ENCODE results near the gene ANAPC7.
"Not testable (repeated sequence)": the region's sequence is repeated elsewhere in the genome, so short reads cannot be mapped to it uniquely, and the experiment has no call there.

ANAPC7 gene

DNA sequence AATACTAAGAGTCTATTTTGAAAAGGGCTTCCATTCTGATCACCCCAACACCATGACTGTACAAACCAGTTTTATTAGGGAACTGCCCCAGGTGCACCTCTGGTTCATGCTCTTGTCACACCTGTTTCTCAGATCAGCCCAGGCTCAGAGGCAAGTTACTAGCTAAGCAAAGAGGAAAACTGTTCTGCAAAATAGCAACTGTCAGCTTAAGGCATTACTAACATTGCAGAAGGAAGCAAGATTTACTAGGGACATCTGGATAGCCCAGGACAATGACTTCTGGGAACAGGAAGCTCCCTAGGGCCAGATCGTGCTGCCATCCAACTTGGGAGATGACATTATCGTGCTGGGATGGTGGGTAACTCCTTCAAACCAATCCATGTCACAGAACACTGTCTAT lies 30.1 kb downstream of the ANAPC7 start:
- no peak for DNase-seq

GRCh38 chr12:110373025-110373424 lies 30.5 kb downstream of the ANAPC7 start:
- DNase-seq = no peak

DNA sequence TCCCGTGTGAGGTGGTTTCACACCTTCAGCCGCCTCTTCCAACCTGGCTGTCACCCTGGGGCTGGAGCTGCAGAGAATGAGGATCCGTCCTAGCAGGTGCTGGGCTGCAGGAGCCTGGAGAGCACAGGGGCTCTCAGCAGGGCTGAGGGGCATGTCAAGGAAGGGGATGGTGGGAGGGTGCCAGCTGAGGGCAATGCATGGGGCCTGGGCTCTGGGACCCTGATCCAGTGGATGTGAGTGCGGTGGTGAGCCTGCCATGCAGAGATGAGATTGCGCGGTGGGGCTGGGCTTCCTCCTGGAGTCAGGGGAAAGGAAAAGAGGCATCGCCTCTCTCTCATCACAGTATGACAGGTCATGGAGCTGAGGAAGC lies 31.5 kb downstream of the ANAPC7 start:
- DNase-seq = no peak

GRCh38 chr12:110371408-110372055 lies 32.0 kb downstream of the ANAPC7 start:
- DNase-seq = no peak

GRCh38 chr12:110370732-110371231 lies 32.7 kb downstream of the ANAPC7 start:
- no peak for DNase-seq

- DNase-seq = no peak
These were observed 33.5 kb downstream of the ANAPC7 start for GRCh38 chr12:110369992-110370391.

DNA sequence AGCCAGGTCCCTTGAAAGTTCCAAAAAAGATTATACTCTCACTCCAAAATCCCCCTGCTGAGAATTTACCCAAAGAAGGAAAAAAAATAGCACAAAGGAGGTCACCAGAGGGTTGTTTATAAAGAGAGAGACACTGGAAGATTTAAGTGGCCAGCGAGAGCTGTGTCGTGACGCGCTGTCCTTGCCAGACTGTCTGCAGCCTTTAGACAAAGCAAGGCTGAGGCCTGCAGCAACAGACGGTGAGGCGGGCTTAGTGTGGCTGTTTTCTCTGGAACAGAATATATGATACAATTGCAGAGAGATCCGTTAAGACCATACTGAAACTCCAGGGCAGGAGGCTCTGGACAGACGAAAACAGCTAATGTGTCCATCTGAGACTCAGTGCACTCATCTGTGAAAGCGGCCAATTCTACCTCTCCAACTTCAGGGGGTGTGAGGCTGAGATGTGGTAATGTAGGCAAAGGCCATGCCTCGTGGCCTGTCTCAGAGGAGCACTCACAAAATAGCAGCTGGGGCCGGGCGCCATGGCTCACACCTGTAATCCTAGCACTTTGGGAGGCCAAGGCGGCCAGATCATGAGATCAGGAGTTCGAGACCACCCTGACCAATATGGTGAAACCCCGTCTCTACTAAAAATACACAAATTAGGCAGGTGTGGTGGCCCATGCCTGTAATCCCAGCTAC lies 36.2 kb downstream of the ANAPC7 start:
- DNase-seq = no peak

GRCh38 chr12:110366321-110367142 lies 37.0 kb downstream of the ANAPC7 start:
- no peak for DNase-seq

DNA sequence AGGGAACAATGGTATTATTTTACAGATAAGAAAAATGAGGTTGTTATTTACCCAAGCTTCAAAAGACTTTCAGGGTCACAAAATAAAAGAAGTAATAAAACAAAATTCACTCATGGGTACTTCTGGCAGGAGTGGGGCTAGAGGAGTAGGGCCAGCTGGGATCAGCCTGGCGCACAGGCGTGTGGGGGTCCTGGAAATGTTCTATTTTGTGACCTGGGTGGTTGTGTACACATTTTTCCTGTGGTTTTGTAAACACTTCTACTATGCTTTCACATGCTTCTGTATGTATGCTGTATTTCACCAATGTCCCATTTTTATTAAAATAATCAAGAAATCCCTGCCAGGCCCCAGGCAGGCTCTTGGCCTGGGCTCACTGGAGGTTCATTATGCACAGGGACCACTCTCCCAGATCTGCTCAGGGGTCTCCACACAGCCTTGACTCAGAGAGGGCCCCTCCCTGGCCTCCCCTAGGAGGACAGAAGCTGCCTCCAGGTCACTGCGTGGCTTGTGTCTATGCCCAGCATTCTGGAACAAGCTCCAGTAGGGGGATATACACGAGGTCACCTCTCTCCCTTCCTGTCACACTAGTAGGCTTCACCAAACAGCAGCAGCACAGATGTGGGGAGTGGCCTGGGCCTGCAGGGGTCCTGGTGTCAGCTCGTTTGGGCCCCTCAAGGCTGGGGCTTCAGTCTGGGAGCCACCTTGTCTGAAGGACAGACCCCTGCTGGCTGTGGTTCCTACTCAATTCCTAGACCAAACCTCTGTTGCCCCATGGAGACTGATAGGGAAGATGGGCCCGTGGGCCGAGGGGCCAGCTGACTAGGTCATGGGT lies 37.8 kb downstream of the ANAPC7 start:
- DNase-seq = no peak

DNA sequence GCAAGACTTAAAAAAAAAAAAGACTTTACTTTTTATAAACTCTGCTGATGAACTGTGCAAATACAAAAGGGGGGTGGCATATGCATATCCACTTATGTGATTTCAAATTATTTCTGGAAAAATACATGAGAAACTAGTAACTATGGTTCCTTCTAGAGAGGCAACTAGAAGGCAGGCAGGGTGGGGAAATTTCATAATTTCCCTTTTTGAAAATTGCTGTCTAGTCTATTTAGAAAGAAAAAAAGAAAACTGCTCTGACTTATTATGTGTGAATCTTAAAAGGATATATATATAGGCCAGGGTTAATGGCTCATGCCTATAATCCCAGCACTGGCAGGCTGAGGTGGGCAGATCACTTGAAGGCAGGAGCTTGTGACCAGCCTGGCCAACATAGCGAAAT lies 42.3 kb downstream of the ANAPC7 start:
- DNase-seq = no peak

DNA sequence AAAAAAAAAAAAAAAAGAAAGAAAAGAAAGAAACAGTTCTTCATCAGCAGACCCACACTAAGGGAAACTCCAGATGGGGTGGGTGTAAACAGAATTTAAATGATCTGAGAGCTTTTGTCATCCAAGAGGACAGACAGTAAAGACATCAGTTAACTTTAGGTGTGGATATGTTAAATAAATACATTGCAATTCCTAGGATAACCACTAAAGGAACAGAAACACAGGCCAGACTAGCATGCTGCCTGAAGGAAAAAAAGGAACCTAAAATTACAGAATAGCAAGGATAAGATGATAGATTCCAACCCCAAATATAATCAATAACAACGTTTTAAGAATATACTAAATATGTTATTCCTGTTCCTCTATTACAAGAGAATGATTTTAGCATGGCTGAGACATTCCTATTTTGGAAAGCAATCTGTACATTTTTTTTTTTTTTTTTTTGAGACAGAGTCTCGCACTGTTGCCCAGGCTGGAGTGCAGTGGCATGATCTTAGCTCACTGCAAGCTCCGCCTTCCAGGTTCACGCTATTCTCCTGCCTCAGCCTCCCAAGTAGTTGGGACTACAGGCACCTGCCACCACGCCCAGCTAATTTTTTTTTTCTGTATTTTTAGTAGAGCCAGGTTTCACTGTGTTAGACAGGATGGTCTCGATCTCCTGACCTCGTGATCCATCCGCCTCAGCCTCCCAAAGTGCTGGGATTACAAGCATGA lies 45.0 kb downstream of the ANAPC7 start:
- DNase-seq = not testable (repeated sequence)

DNA sequence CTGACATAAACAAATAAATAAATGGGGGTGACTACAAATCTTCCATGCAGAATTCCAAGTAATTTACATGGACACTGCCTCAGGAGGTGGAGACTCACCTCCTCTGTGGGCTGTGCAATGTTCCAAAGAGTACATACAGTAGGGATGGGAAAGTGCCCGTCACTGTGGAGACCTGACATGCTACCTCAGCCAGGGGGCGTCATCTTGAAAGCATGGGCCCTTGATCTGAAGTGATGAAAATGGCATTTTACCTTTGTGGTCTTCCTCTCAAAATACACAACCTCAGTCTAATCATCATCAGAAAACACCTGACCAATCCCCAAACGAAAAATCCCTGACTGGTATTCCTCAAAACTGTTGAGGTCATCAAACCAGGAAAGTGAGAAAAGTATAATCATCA lies 48.4 kb downstream of the ANAPC7 start:
- DNase-seq = no peak

DNA sequence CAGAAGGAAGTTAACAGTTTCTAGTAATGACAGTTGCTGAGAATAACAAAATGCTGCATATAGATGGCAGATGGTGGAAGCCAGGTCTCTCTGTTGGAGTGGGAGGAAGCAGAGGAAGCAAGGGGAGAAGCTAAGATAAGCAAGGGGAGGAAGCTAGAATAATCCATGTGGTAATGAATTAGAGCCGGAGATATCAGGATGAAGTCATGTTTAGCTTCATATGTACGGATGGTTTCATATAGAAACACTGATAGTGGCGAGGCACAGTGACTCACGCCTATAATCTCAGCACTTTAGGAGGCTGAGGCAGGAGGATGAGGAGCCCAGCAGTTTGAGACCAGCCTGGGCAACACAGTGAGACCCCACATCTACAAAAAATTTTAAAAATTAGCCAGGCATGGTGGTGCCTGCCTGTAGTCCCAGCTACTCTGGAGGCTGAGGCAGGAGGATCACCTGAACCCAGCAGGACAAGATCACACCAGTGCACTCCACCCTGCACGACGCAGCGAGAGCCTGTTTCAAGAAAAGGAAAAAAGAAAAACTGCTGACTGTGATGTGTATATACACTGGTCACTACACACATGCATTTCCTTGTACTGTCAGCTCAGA lies 49.2 kb downstream of the ANAPC7 start:
- DNase-seq = no peak

- no peak for DNase-seq
These were observed 50.1 kb downstream of the ANAPC7 start for GRCh38 chr12:110353211-110353965.

GRCh38 chr12:110352401-110352800 lies 51.1 kb downstream of the ANAPC7 start:
- DNase-seq = no peak

- no peak for DNase-seq
These were observed 52.4 kb downstream of the ANAPC7 start for GRCh38 chr12:110351119-110351518.

- DNase-seq = no peak
These were observed 53.9 kb downstream of the ANAPC7 start for GRCh38 chr12:110349514-110350151.

DNA sequence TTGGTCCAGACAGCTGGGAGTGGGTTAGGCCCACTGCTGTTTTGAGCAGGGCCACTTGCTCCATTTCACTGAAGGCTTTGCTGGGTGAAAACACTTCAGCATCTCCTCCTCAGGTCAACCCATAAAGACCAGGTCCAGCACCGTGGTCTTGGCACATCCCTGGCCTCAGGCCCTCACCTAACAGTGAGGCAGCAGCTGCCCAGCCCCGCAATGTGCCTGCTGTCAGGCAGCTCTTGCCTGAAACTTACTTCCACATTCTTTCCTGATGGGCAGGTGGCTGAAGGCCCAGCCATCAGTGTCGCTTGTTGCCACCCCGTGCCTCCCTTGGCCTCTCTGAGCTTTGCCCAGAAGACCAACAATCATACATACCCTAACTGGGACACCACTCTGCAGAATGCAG lies 54.4 kb downstream of the ANAPC7 start:
- DNase-seq = no peak

GRCh38 chr12:110348431-110349059 lies 55.0 kb downstream of the ANAPC7 start:
- DNase-seq = no peak

DNA sequence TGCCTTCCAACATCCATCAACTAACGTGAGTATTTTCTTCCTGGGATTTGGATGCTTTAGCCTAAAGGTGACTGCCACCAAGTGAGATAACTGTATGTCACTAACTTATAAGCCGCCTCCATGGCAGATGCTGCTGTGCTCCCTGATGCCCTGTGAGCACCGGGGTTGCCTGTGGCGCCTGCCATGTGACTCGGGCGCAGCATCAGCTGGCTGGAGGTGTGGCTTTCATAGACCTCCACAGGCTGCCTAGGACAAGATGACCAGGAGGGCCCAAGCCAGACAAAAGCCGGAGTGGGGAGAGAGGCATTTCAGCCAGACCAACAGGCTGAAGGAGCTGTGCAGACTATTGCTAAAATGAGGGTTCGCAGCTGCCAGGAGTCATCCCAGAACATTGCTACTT lies 55.7 kb downstream of the ANAPC7 start:
- no peak for DNase-seq

All from activated CD4-positive, CD25-positive, alpha-beta regulatory T cell treated with anti-CD3 and anti-CD28 coated beads, Interleukin-2, amount 50 U/mL, for 72 hours (primary cell).